Measurements from ENCODE around the gene TMCO2. TPM values are rescaled to one million over a fixed set of nuclear protein-coding genes. Genes with fewer than 3 reads are reported as not detected.

The TMCO2 gene
- polyA plus RNA-seq, 1 donor (not counting 4 experiments of a cell fraction or from before 2014, with no cell fraction given) = not detected

DNA sequence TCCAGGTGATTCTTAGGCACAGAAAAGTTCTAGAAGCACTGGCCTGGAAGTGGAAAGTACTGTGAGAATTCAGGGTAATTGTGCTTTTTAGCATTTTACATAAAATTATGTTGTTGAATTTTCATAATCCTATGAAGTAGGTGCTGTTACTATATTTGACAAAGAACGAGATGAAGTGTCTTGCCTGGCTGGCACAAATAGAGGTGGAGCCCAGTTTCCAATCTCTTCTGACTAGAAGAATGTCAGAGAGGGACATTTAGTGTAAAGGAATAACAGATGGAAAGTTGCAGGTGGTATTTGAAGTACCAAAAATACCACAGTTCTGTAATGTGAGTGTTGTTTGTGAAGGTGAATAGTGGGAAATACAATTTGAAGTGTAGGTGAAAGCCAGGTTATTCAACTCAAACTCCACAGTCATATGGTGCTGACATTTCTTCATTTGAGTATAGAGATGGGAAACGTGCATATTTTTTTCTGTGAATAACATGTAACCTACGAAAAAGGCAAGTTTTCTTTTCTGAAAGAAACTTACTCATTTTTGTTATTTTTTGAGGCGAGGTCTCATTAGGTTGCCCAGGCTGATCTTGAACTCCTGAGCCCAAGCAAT is 3.5 kb upstream of the TMCO2 start:
- no peak overlapping the region for H3K4me3 ChIP-seq (ENCODE audit: control insufficient read depth in 2 of 3, extremely low read depth in 1 of 3, insufficient read depth in 2 of 3, low read depth in 1 of 3, low read length in 3 of 3)
- dilution Hi-C loops (cut with MboI; ENCODE audit: extremely low pct_ligation_motif_present, low sequenced_read_pairs) = no loop called here
- H3K79me2 ChIP-seq (ENCODE audit: control insufficient read depth, insufficient read depth, low read length) = no peaks in the 10 kb centered on the region
- H3K9me3 ChIP-seq (ENCODE audit: control insufficient read depth, low read depth, low read length) = no peaks in the 10 kb centered on the region
- DNase-seq (ENCODE audit: low read depth, low spot score) = no peak
- no peak overlapping the region for H3K27ac ChIP-seq (ENCODE audit: control insufficient read depth, insufficient read depth, low read length)
- H3K9me1 ChIP-seq (ENCODE audit: control insufficient read depth, extremely low read depth, insufficient read depth, low read length) = no peaks in the 10 kb centered on the region
- no peak overlapping the region for H3K4me2 ChIP-seq (ENCODE audit: control insufficient read depth, extremely low read depth, insufficient read depth, low read depth, low read length)
- H2AFZ ChIP-seq (ENCODE audit: control insufficient read depth, low read length) = no peak overlapping the region
- H3K36me3 ChIP-seq (ENCODE audit: control insufficient read depth in 2 of 2, extremely low read depth in 1 of 2, insufficient read depth in 2 of 2, low read length in 2 of 2) = no peaks in the 10 kb centered on the region
- no peak overlapping the region for H3K9ac ChIP-seq (ENCODE audit: control insufficient read depth, extremely low read depth, insufficient read depth, low read length)
- no peak for FAIRE-seq
- H4K20me1 ChIP-seq (ENCODE audit: control insufficient read depth, extremely low read depth, insufficient read depth, low read length) = no peaks in the 10 kb centered on the region
- TF ChIP-seq, protein P1, sequence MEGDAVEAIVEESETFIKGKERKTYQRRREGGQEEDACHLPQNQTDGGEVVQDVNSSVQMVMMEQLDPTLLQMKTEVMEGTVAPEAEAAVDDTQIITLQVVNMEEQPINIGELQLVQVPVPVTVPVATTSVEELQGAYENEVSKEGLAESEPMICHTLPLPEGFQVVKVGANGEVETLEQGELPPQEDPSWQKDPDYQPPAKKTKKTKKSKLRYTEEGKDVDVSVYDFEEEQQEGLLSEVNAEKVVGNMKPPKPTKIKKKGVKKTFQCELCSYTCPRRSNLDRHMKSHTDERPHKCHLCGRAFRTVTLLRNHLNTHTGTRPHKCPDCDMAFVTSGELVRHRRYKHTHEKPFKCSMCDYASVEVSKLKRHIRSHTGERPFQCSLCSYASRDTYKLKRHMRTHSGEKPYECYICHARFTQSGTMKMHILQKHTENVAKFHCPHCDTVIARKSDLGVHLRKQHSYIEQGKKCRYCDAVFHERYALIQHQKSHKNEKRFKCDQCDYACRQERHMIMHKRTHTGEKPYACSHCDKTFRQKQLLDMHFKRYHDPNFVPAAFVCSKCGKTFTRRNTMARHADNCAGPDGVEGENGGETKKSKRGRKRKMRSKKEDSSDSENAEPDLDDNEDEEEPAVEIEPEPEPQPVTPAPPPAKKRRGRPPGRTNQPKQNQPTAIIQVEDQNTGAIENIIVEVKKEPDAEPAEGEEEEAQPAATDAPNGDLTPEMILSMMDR (optimal IDR thresholded peaks at IDR 0.05 in 1 of 3, IDR thresholded peaks at IDR 0.05 in 1 of 3, conservative IDR thresholded peaks at IDR 0.05 in 1 of 3; ENCODE audit: extremely low read depth in 1 of 3, insufficient read depth in 2 of 3, low read length in 3 of 3) = no peak
- no peak for TF ChIP-seq EZH2 (IDR thresholded peaks at IDR 0.05; ENCODE audit: low read length)
- H3K27me3 ChIP-seq (ENCODE audit: control insufficient read depth, extremely low read depth, insufficient read depth, low read length) = no peaks in the 10 kb centered on the region
- H3K4me1 ChIP-seq (ENCODE audit: control insufficient read depth, extremely low read depth, insufficient read depth, low read length) = peaks cover 22% of the 10 kb centered on the region

DNA sequence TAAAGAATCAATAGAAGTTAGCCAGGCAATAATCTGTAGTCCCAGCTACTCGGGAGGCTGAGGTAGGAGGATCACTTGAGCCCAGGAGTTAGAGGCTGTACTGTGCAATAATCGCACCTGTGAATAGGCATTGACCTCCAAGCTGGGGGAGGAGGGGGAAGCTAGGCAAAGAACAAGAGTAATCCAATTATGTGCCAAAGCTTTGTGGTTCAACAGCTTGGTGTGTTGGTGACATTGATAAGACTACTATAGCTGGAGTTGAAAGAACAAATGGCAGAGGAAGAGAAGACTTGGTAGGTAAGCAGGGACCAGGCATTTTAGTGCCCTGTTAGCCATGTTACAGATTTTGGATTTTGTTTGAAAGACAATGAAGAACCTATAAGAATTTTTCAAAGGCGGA is 2.1 kb upstream of the TMCO2 start:
- TF ChIP-seq, protein P1 (optimal IDR thresholded peaks at IDR 0.05 in 1 of 3, IDR thresholded peaks at IDR 0.05 in 1 of 3, conservative IDR thresholded peaks at IDR 0.05 in 1 of 3; ENCODE audit: extremely low read depth in 1 of 3, insufficient read depth in 2 of 3, low read length in 3 of 3) = no peak
- TF ChIP-seq EZH2 (IDR thresholded peaks at IDR 0.05; ENCODE audit: low read length) = no peak
- DNase-seq (ENCODE audit: low read depth, low spot score) = no peak
- peaks cover 22% of the 10 kb centered on the region for H3K4me1 ChIP-seq (ENCODE audit: control insufficient read depth, extremely low read depth, insufficient read depth, low read length)
- FAIRE-seq = no peak
- no peak overlapping the region for H3K9ac ChIP-seq (ENCODE audit: control insufficient read depth, extremely low read depth, insufficient read depth, low read length)
- no peak overlapping the region for H3K4me3 ChIP-seq (ENCODE audit: control insufficient read depth in 2 of 3, extremely low read depth in 1 of 3, insufficient read depth in 2 of 3, low read depth in 1 of 3, low read length in 3 of 3)
- no peaks in the 10 kb centered on the region for H3K27me3 ChIP-seq (ENCODE audit: control insufficient read depth, extremely low read depth, insufficient read depth, low read length)
- no peaks in the 10 kb centered on the region for H3K9me1 ChIP-seq (ENCODE audit: control insufficient read depth, extremely low read depth, insufficient read depth, low read length)
- no peak overlapping the region for H3K27ac ChIP-seq (ENCODE audit: control insufficient read depth, insufficient read depth, low read length)
- H3K36me3 ChIP-seq (ENCODE audit: control insufficient read depth in 2 of 2, extremely low read depth in 1 of 2, insufficient read depth in 2 of 2, low read length in 2 of 2) = no peaks in the 10 kb centered on the region
- dilution Hi-C loops (cut with MboI; ENCODE audit: extremely low pct_ligation_motif_present, low sequenced_read_pairs) = no loop called here
- H3K9me3 ChIP-seq (ENCODE audit: control insufficient read depth, low read depth, low read length) = no peaks in the 10 kb centered on the region
- H2AFZ ChIP-seq (ENCODE audit: control insufficient read depth, low read length) = no peak overlapping the region
- no peaks in the 10 kb centered on the region for H3K79me2 ChIP-seq (ENCODE audit: control insufficient read depth, insufficient read depth, low read length)
- no peaks in the 10 kb centered on the region for H4K20me1 ChIP-seq (ENCODE audit: control insufficient read depth, extremely low read depth, insufficient read depth, low read length)
- no peak overlapping the region for H3K4me2 ChIP-seq (ENCODE audit: control insufficient read depth, extremely low read depth, insufficient read depth, low read depth, low read length)
